GM12874 (cell line): ENCODE measurements around the gene PACS2.

Experiments used
- CTCF ChIP-seq: IDR thresholded peaks from 2 replicates; pipeline ENCODE4 v1.5.1; 2011; ENCODE audit warnings: low read depth, mild to moderate bottlenecking, control low read depth, low read length, moderate library complexity; ENCODE audit not compliant: insufficient read depth

Gene PACS2

GRCh38 chr14:105365681-105366080 is 51.1 kb downstream of the PACS2 start:
- TF ChIP-seq CTCF, result no peak

- TF ChIP-seq CTCF, result no peak
These were observed 52.0 kb downstream of the PACS2 start for GRCh38 chr14:105366386-105367074.

- TF ChIP-seq CTCF, result no peak
These were observed 52.8 kb downstream of the PACS2 start for GRCh38 chr14:105367116-105368031.

GRCh38 chr14:105368032-105368417 is 53.5 kb downstream of the PACS2 start:
- no peak for TF ChIP-seq CTCF

- no peak for TF ChIP-seq CTCF
These were observed 53.9 kb downstream of the PACS2 start for GRCh38 chr14:105368426-105368825.

GRCh38 chr14:105368910-105369652 is 54.5 kb downstream of the PACS2 start:
- no peak for TF ChIP-seq CTCF

GRCh38 chr14:105369653-105370040 is 55.1 kb downstream of the PACS2 start:
- no peak for TF ChIP-seq CTCF
